GM12878 (cell line): ENCODE measurements around the gene ERC1. TPM values are rescaled to one million over a fixed set of nuclear protein-coding genes. Genes with fewer than 3 reads are reported as not detected.

ENCODE experiments used
- ATAC-seq: fragments of 200-7000 bp; cut with Tn5 transposase; 3 replicates; pipeline ENCODE4 v1.9.1; 2020; ENCODE audit warnings: mild to moderate bottlenecking, moderate library complexity
- BruUV-seq: library from RNA; stranded (reverse); fragments of 400-500 nt; replicated peaks from 2 replicates; lab custom pipeline; 2021; lab: Mats Ljungman, UMichigan
- CTCF ChIA-PET: fragments of 300-600 bp; sonication (Branson Sonifier 250); formaldehyde crosslinking; extraction: SDS; loops from one replicate; lab custom pipeline; 2021; ENCODE audit warnings: inconsistent platforms; lab: Yijun Ruan, JAX
- POLR2A ChIA-PET: fragments of 350-600 bp; formaldehyde crosslinking; extraction: SDS; loops from one replicate; lab custom pipeline; 2021; ENCODE audit warnings: inconsistent platforms; lab: Charles Lee
- RAD21 ChIA-PET: fragments of 300-600 bp; sonication (Branson Sonifier 250); formaldehyde crosslinking; loops from one replicate; lab custom pipeline; 2023; ENCODE audit warnings: antibody characterized with exemption; ENCODE audit not compliant: unreplicated experiment; lab: Charles Lee
- SMC1A ChIA-PET: fragments of 300-600 bp; sonication (Branson Sonifier 250); formaldehyde crosslinking; loops from one replicate; lab custom pipeline; 2023; ENCODE audit not compliant: unreplicated experiment, uncharacterized antibody; lab: Charles Lee
- DNase-seq: peaks from one replicate; pipeline ENCODE4 v3.0.0-alpha.2; 2011; ENCODE audit warnings: low read depth, low spot score
- FAIRE-seq: peaks from 3 replicates; lab custom pipeline; 2011; peaks lifted over from hg19 to GRCh38; lab: Jason Lieb, UNC
- H2AFZ ChIP-seq: 2 replicates; pipeline ENCODE4 v1.6.0; 2011; ENCODE audit warnings: low read depth, low read length, control low read depth; ENCODE audit not compliant: control insufficient read depth
- H3K27ac ChIP-seq: 2 replicates; pipeline ENCODE4 v1.5.1; 2011; ENCODE audit warnings: control low read depth; ENCODE audit not compliant: control insufficient read depth, insufficient read depth
- H3K27me3 ChIP-seq, 2 experiments: replicated peaks in 1 of 2; 2 replicates each; pipeline versions ENCODE4 v1.6.0 to v1.6.1; 2011; ENCODE audit warnings: low read length in 1 of 2; ENCODE audit not compliant: control insufficient read depth in 2 of 2, insufficient read depth in 2 of 2
- H3K36me3 ChIP-seq, 2 experiments: 2 replicates each; pipeline ENCODE4 v1.5.1; 2011; ENCODE audit warnings: low read length in 1 of 2; ENCODE audit not compliant: control insufficient read depth in 2 of 2, insufficient read depth in 2 of 2
- H3K4me1 ChIP-seq: 2 replicates; pipeline ENCODE4 v1.6.1; 2011; ENCODE audit warnings: mild to moderate bottlenecking, low read length, moderate library complexity, mixed read lengths; ENCODE audit not compliant: control insufficient read depth, insufficient read depth
- H3K4me2 ChIP-seq: 2 replicates; pipeline ENCODE4 v1.6.0; 2011; ENCODE audit warnings: control low read depth; ENCODE audit not compliant: control insufficient read depth, insufficient read depth
- H3K4me3 ChIP-seq: fragments of 200-600 bp; sonication (generic); 2 replicates; pipeline ENCODE4 v1.5.1; 2016
- H3K79me2 ChIP-seq: 2 replicates; pipeline ENCODE4 v1.6.0; 2011; ENCODE audit warnings: low read length; ENCODE audit not compliant: control insufficient read depth, insufficient read depth
- H3K9ac ChIP-seq: 2 replicates; pipeline ENCODE4 v1.8.0; 2011; ENCODE audit warnings: low read length, control low read depth, mixed read lengths; ENCODE audit not compliant: control insufficient read depth, insufficient read depth
- H3K9me3 ChIP-seq: replicated peaks from 3 replicates; pipeline ENCODE4 v1.5.1; 2011; ENCODE audit warnings: mild to moderate bottlenecking, low read length; ENCODE audit not compliant: control insufficient read depth, insufficient read depth
- H4K20me1 ChIP-seq: 2 replicates; pipeline ENCODE4 v1.6.0; 2011; ENCODE audit not compliant: control insufficient read depth, insufficient read depth
- BCL11A ChIP-seq: IDR thresholded peaks from 2 replicates; pipeline ENCODE4 v1.6.1; 2011; ENCODE audit warnings: low read depth, low read length
- DPF2 ChIP-seq: fragments of 450-650 bp; IDR thresholded peaks from 2 replicates; pipeline ENCODE4 v1.6.1; 2017; ENCODE audit warnings: mild to moderate bottlenecking
- E2F4 ChIP-seq: IDR thresholded peaks from 2 replicates; pipeline ENCODE4 v1.6.1; 2012; ENCODE audit warnings: low read depth, low read length, improper control_type of control experiment
- EP300 ChIP-seq, 2 experiments: fragments of 150-350 bp in 1 of 2; IDR thresholded peaks; 2 replicates each; pipeline ENCODE4 v1.6.1; 2011 to 2012; ENCODE audit warnings: low read depth in 2 of 2, low read length in 2 of 2, borderline replicate concordance in 1 of 2, improper control_type of control experiment in 1 of 2, inconsistent platforms in 1 of 2; ENCODE audit not compliant: control insufficient read depth in 1 of 2
- IKZF2 ChIP-seq, 2 experiments: fragments of 450-650 bp; IDR thresholded peaks; 2 replicates each; pipeline ENCODE4 v1.6.1; 2017; ENCODE audit warnings: mild to moderate bottlenecking in 2 of 2, moderate library complexity in 2 of 2
- JUNB ChIP-seq: IDR thresholded peaks from 2 replicates; pipeline ENCODE4 v1.6.1; 2016; ENCODE audit warnings: antibody characterized with exemption, mild to moderate bottlenecking
- MTA2 ChIP-seq: fragments of 450-650 bp; IDR thresholded peaks from 2 replicates; pipeline ENCODE4 v1.6.1; 2016; ENCODE audit warnings: low read depth, mild to moderate bottlenecking, moderate library complexity
- NBN ChIP-seq: fragments of 450-650 bp; IDR thresholded peaks from 2 replicates; pipeline ENCODE4 v1.6.1; 2016
- NR2F1 ChIP-seq: fragments of 450-650 bp; conservative IDR thresholded peaks from 2 replicates; pipeline ENCODE4 v1.6.1; 2017; ENCODE audit warnings: mild to moderate bottlenecking
- RBBP5 ChIP-seq: fragments of 200-600 bp; sonication (generic); conservative IDR thresholded peaks from 2 replicates; pipeline ENCODE4 v1.6.1; 2016
- RELB ChIP-seq: fragments of 450-650 bp; IDR thresholded peaks from 2 replicates; pipeline ENCODE4 v1.6.1; 2017; ENCODE audit warnings: low read depth, mild to moderate bottlenecking, moderate library complexity
- RFX5 ChIP-seq: IDR thresholded peaks from 2 replicates; pipeline ENCODE4 v1.6.1; 2011; ENCODE audit warnings: low read depth, low read length, improper control_type of control experiment
- RUNX3 ChIP-seq: IDR thresholded peaks from 2 replicates; pipeline ENCODE4 v1.6.1; 2012; ENCODE audit warnings: low read length, inconsistent platforms
- ZNF217 ChIP-seq: fragments of 450-650 bp; IDR thresholded peaks from 2 replicates; pipeline ENCODE4 v1.6.1; 2017; ENCODE audit warnings: antibody characterized with exemption, mild to moderate bottlenecking
- ZNF24 ChIP-seq: fragments of 450-650 bp; IDR thresholded peaks from 2 replicates; pipeline ENCODE4 v1.6.1; 2017; ENCODE audit warnings: antibody characterized with exemption, mild to moderate bottlenecking
- ZNF384 ChIP-seq: IDR thresholded peaks from 2 replicates; pipeline ENCODE4 v1.6.1; 2012; ENCODE audit warnings: low read depth, mild to moderate bottlenecking, low read length, improper control_type of control experiment, borderline replicate concordance
- WGBS: methylation state at CpG from one replicate; pipeline ENCODE4 v1.1.6; 2016; ENCODE audit warnings: low lambda C conversion rate; ENCODE audit not compliant: insufficient replicate concordance, insufficient coverage; ENCODE audit errors: missing lambda C conversion rate; 5-methylcytosine and 5-hydroxymethylcytosine counted together
- in situ Hi-C: fragments of 300-500 bp; cut with MboI; formaldehyde crosslinking; loops from 9 replicates; pipeline ENCODE4 v1.14.3; 2018; ENCODE audit warnings: mixed read lengths
- intact Hi-C: fragments of 100-400 bp; cut with micrococcal nuclease; formaldehyde crosslinking; loops from one replicate; pipeline ENCODE4 v1.14.2; 2022; ENCODE audit not compliant: unreplicated experiment
- polyA plus RNA-seq, 11 experiments: library from polyadenylated mRNA; depleted of rRNA in 4 of 11; unstranded in 6 of 11; stranded (reverse) in 5 of 11; fragments of >200 nt; fragmentation: Nextera tagmentation in 4 of 11; fragmentation: Illumina TruSeq in 1 of 11; extraction: Ambion mirVana in 4 of 11; extraction: Trizol in 1 of 11; gene quantifications; 1 replicate in 1 of 11; 2 replicates in 10 of 11; pipeline versions ENCODE4 v1.2.1 to v1.2.3, GENCODE V29; 2011 to 2016; ENCODE audit warnings: inconsistent platforms in 2 of 11, missing spikeins in 2 of 11, low read depth in 1 of 11
- total RNA-seq, 4 experiments: library from RNA; depleted of rRNA in 3 of 4; stranded (reverse); fragments of >200 nt in 3 of 4; fragmentation: Illumina TruSeq in 1 of 4; extraction: Trizol in 1 of 4; gene quantifications; 2 replicates each; pipeline versions ENCODE4 v1.2.1 to v1.2.3, GENCODE V29; 2013 to 2021
- TF ChIP-seq, protein P1 (sequence below): fragments of 450-650 bp; conservative IDR thresholded peaks from 2 replicates; pipeline ENCODE4 v1.6.1; 2017; ENCODE audit warnings: mild to moderate bottlenecking, moderate library complexity

Gene ERC1
- total and polyA plus RNA-seq, 10 of the 15 experiments (the other 5 are each of a cell fraction or from before 2014, with no cell fraction given) = 0.75 to 8.0 (median 5.0) TPM

DNA sequence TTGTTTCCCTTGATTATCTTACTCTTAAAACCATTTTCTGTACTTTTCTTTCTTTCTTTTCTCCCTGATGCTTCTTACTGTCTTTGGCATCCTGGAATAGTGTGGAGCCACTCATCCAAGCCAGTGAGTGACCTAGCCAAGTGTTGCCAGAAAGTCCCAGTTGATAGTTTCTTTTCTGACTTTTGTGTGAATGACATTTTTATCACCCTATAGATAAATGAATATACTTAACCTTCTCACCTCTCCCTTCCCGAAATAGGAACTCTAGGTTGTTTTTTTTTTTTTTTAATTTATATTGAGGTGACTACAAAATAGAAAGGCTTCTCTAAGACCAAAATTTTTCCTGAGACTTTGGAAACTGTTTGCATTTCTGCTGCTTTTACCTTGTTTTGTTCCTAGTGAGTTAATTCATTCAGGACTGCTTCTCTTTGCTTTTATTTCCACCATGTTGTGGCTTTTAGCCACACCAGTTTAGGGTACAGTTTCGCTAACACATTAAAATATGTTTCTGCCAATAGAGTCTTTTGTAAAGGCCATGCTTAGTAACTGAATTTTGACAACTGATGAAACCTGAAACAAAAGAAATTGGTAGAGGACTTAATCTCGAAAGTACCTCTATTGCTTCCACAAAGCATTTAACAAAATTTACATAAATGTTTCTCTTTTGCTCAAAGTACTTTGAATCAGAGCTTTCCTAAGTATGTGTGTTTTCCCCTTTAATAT is 194.6 kb downstream of the ERC1 start:
- intact Hi-C loops = no loop called here
- DNase-seq = peak; percentile 56
- Histone ChIP-seq H2AFZ (no peak overlapping the region), H3K4me1 (peaks cover 9% of the 10 kb centered on the region), H3K9me3 (no peaks in the 10 kb centered on the region), H3K9ac (no peak overlapping the region), H3K27ac (no peak overlapping the region; the same call in 1 of the 2 replicates), H3K4me2 (peak overlapping the region; percentile 31), H3K79me2 (no peaks in the 10 kb centered on the region), H3K36me3 (no peaks in the 10 kb centered on the region), H3K4me3 (0 out of 2 replicates have a peak overlapping the region, but pooled peaks have one; percentile 44), H4K20me1 (no peaks in the 10 kb centered on the region), H3K27me3 (no peaks in the 10 kb centered on the region)
- ChIA-PET CTCF (interaction anchor here (0.7 kb wide), 1 partner anchor 68 kb away, joined by 4 read pairs; no protein-coding TSS in a partner anchor), POLR2A (no interaction called here), RAD21 (interaction anchor here (1.2 to 1.3 kb wide), 2 partner anchors 20 to 68 kb away, joined by 3 to 6 read pairs; no protein-coding TSS in a partner anchor), SMC1A (interaction anchor here (2.8 kb wide), 1 partner anchor 19 kb away, joined by 13 read pairs; no protein-coding TSS in a partner anchor)
- peak in 1 of 2 experiments; percentile 37; a peak in 1 of 4 replicates for TF ChIP-seq EP300 (IDR thresholded peaks at IDR 0.05; ENCODE audit: borderline replicate concordance in 1 of 2, control insufficient read depth in 1 of 2, low read depth in 2 of 2, low read length in 2 of 2)
- peak; percentile 84; the same call in 1 of the 2 replicates for TF ChIP-seq ZNF217
- peak; percentile 68 for TF ChIP-seq RUNX3
- 0 out of 2 replicates have a peak, but pooled peaks have one; percentile 6 for TF ChIP-seq JUNB
- peak in 1 of 2 experiments; percentile 38; a peak in 1 of 4 replicates for TF ChIP-seq IKZF2 (IDR thresholded peaks at IDR 0.05)
- peak; percentile 48; the same call in 1 of the 2 replicates for TF ChIP-seq ZNF24
- TF ChIP-seq, protein P1, sequence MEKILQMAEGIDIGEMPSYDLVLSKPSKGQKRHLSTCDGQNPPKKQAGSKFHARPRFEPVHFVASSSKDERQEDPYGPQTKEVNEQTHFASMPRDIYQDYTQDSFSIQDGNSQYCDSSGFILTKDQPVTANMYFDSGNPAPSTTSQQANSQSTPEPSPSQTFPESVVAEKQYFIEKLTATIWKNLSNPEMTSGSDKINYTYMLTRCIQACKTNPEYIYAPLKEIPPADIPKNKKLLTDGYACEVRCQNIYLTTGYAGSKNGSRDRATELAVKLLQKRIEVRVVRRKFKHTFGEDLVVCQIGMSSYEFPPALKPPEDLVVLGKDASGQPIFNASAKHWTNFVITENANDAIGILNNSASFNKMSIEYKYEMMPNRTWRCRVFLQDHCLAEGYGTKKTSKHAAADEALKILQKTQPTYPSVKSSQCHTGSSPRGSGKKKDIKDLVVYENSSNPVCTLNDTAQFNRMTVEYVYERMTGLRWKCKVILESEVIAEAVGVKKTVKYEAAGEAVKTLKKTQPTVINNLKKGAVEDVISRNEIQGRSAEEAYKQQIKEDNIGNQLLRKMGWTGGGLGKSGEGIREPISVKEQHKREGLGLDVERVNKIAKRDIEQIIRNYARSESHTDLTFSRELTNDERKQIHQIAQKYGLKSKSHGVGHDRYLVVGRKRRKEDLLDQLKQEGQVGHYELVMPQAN = no peak
- TF ChIP-seq ZNF384 = peak; percentile 7; the same call in 1 of the 2 replicates
- peak; percentile 74 for TF ChIP-seq NR2F1
- peak; percentile 69; the same call in 1 of the 2 replicates for TF ChIP-seq MTA2
- TF ChIP-seq RFX5 = no peak
- TF ChIP-seq RELB = 0 out of 2 replicates have a peak, but pooled peaks have one; percentile 24
- TF ChIP-seq RBBP5 = no peak
- TF ChIP-seq E2F4 = no peak
- 0 out of 2 replicates have a peak, but pooled peaks have one; percentile 36 for TF ChIP-seq NBN
- 0 out of 2 replicates have a peak, but pooled peaks have one; percentile 18 for TF ChIP-seq DPF2
- no peak for TF ChIP-seq BCL11A
- BruUV-seq = no TSS peak
- FAIRE-seq = peak; percentile 85
- ATAC-seq = peak; percentile 97
- in situ Hi-C loops = no loop called here
- 0% methylated on average over 3 of the region's 3 CpGs for WGBS
